Body of pancreas (tissue), 4 donors: Measurements from ENCODE around the gene TIAM1. TPM values are rescaled to one million over a fixed set of nuclear protein-coding genes. Genes with fewer than 3 reads are reported as not detected.
"Not testable (repeated sequence)": the region's sequence is repeated elsewhere in the genome, so short reads cannot be mapped to it uniquely, and the experiment has no call there.

Experiments
- ATAC-seq: fragments of 150-250 bp; one replicate; pipeline ENCODE4 v1.9.1; 2016
- DNase-seq, 4 donors: peaks; one replicate each; pipeline ENCODE4 v3.0.0-alpha.2; 2019
- H3K27ac ChIP-seq, 4 donors: fragments of 200-600 bp; sonication (generic); 1 replicate in 3 of 4; 2 replicates in 1 of 4; pipeline versions ENCODE4 v1.5.1 to v1.6.1; 2016 to 2019; ENCODE audit warnings: mild to moderate bottlenecking in 1 of 4, mixed read lengths in 1 of 4, moderate library complexity in 1 of 4
- H3K27me3 ChIP-seq, 2 donors: fragments of 200-600 bp; sonication (generic); one replicate each; pipeline ENCODE4 v1.6.0; 2016; ENCODE audit warnings: mild to moderate bottlenecking in 1 of 2
- H3K36me3 ChIP-seq, 2 donors: fragments of 200-600 bp; sonication (generic); replicated peaks in 1 of 2; 2 replicates each; pipeline ENCODE4 v1.5.1; 2016; ENCODE audit warnings: low read depth in 2 of 2; ENCODE audit not compliant: insufficient read depth in 1 of 2
- H3K4me1 ChIP-seq: fragments of 200-600 bp; sonication (generic); one replicate; pipeline ENCODE4 v1.6.0; 2016
- H3K4me3 ChIP-seq, 2 donors: fragments of 200-600 bp; sonication (generic); 1 replicate in 1 of 2; 2 replicates in 1 of 2; pipeline ENCODE4 v1.5.1; 2016 to 2019
- H3K9me3 ChIP-seq, 3 donors: fragments of 200-600 bp; sonication (generic); 1 replicate in 2 of 3; 2 replicates in 1 of 3; pipeline ENCODE4 v1.5.1; 2016
- POLR2A ChIP-seq, 3 donors: fragments of 450-650 bp; IDR thresholded peaks; one replicate each; pipeline ENCODE4 v1.6.1; 2016; ENCODE audit warnings: antibody characterized with exemption in 3 of 3, mild to moderate bottlenecking in 2 of 3
- WGBS, 2 donors: methylation state at CpG; one replicate each; pipeline ENCODE4 v1.1.5; 2017; 5-methylcytosine and 5-hydroxymethylcytosine counted together
- intact Hi-C: fragments of 100-400 bp; cut with DNase I; formaldehyde crosslinking; loops from one replicate; pipeline ENCODE4 v1.15.1; 2023
- total RNA-seq, 2 donors: library from RNA; depleted of rRNA; stranded (reverse); fragments of >200 nt; gene quantifications; one replicate each; pipeline ENCODE4 v1.1.0, GENCODE V29; 2016
- TF ChIP-seq, protein P1 (sequence below), 7 experiments: fragments of 450-650 bp in 4 of 7; fragments of 200-600 bp in 3 of 7; sonication (generic) in 3 of 7; IDR thresholded peaks; one replicate each; pipeline ENCODE4 v1.5.1; 2016 to 2019; ENCODE audit warnings: antibody characterized with exemption in 7 of 7

The TIAM1 gene
- total RNA-seq, 2 donors from 2014 or later, result 3.6 to 8.8 TPM

DNA sequence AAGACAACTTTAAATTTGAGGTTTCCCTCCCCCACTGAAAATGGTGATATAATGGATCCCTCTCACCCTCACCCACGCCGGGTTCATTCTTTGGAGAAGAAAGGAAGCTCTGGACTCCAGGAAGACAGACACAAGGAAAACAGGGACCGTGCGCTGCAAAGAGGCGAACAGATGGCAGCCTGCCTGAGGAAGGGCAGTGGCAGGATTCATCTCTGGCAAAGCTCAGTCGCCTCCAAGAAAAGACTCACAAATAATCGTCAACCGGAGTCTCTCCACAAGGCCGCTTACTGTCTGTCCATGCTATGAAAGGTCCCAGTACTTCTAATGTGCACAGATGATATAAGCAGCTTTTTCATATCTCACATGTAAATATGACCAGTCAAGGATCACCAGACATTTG is 110.3 kb downstream of the TIAM1 start:
- no peak for DNase-seq
- ATAC-seq, result no peak
- TF ChIP-seq POLR2A (IDR thresholded peaks at IDR 0.05), result no peak
- TF ChIP-seq, protein P1, sequence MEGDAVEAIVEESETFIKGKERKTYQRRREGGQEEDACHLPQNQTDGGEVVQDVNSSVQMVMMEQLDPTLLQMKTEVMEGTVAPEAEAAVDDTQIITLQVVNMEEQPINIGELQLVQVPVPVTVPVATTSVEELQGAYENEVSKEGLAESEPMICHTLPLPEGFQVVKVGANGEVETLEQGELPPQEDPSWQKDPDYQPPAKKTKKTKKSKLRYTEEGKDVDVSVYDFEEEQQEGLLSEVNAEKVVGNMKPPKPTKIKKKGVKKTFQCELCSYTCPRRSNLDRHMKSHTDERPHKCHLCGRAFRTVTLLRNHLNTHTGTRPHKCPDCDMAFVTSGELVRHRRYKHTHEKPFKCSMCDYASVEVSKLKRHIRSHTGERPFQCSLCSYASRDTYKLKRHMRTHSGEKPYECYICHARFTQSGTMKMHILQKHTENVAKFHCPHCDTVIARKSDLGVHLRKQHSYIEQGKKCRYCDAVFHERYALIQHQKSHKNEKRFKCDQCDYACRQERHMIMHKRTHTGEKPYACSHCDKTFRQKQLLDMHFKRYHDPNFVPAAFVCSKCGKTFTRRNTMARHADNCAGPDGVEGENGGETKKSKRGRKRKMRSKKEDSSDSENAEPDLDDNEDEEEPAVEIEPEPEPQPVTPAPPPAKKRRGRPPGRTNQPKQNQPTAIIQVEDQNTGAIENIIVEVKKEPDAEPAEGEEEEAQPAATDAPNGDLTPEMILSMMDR (IDR thresholded peaks at IDR 0.05), result no peak
- Histone ChIP-seq H3K36me3 (no peaks in the 10 kb centered on the region), H3K27ac (no peak overlapping the region), H3K4me3 (no peak overlapping the region), H3K27me3 (no peaks in the 10 kb centered on the region), H3K9me3 (no peaks in the 10 kb centered on the region), H3K4me1 (no peaks in the 10 kb centered on the region)
- WGBS, 2 donors, result 81 to 87% methylated on average over 9 of the region's 9 CpGs
- intact Hi-C loops, result no loop called here

DNA sequence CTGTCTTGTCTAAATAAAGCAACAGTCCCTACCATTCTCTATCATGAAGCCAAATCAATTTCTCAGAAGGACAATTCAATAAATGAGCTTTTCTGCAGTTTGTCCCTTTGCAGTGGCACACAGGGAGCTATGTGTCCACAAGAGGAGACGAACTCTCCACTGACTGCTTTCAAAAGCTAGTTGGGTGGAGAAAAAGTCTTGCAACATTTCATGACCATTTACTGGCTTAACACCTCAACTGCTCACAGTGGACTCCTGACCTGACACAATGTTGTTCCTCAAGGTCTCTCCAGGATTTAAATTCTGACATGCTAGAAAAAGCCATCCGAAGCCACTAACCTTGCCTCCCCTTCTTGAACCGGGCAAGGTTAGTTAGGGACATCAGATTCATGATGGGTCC is 111.7 kb downstream of the TIAM1 start:
- H3K9me3 ChIP-seq, result no peaks in the 10 kb centered on the region
- H3K4me1 ChIP-seq, result no peaks in the 10 kb centered on the region
- no peaks in the 10 kb centered on the region for H3K27me3 ChIP-seq
- ATAC-seq (no peak), DNase-seq (no peak)
- TF ChIP-seq, protein P1 (IDR thresholded peaks at IDR 0.05), result no peak
- no peak for TF ChIP-seq POLR2A (IDR thresholded peaks at IDR 0.05)
- no peak overlapping the region for H3K4me3 ChIP-seq
- intact Hi-C loops, result no loop called here
- WGBS, 2 donors, result 69 to 74% methylated on average over 3 of the region's 3 CpGs
- no peak overlapping the region for H3K27ac ChIP-seq
- H3K36me3 ChIP-seq, result no peaks in the 10 kb centered on the region

DNA sequence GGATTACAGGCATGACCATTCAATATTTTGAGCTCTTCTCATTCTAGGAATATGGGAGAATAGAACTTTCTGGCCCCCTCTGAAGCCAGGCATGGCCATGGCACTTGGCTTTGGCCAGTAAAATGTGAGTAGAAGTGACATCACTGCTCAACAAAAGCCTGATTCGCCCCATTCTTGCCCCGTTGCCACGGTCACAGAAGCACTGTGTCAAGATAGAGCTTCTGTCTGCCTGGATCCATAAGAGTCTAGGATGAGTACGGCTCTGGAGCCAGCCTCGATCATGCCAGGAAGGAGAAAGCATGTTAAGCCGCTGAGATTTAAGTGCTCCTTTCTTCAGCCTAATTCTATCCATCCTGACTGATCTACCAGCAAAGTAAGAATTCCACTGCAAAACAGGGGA is 113.1 kb downstream of the TIAM1 start:
- TF ChIP-seq, protein P1 (IDR thresholded peaks at IDR 0.05), result no peak
- no peak for TF ChIP-seq POLR2A (IDR thresholded peaks at IDR 0.05)
- H3K9me3 ChIP-seq, result no peaks in the 10 kb centered on the region
- no peaks in the 10 kb centered on the region for H3K4me1 ChIP-seq
- H3K36me3 ChIP-seq, result no peaks in the 10 kb centered on the region
- H3K4me3 ChIP-seq, result no peak overlapping the region
- intact Hi-C loops, result no loop called here
- no peaks in the 10 kb centered on the region for H3K27me3 ChIP-seq
- ATAC-seq (no peak), DNase-seq (no peak)
- no peak overlapping the region for H3K27ac ChIP-seq
- 72 to 88% methylated on average over 6 of the region's 6 CpGs for WGBS, 2 donors

DNA sequence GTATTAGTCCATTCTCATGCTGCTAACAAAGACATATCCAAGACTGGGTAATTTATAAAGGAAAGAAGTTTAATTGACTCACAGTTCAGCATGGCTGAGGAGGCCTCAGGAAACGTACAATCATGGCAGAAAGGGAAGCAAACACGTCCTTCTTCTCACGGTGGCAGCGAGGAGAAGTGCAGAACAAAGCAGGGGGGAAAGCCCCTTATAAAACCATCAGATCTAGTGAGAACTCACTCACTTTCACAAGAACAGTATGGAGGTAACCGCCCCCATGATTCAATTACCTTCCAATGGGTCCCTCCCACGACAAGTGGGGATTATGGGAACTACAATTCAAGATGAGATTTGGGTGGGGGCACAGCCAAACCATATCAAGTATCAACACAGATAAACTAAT is 115.3 kb downstream of the TIAM1 start:
- H3K4me1 ChIP-seq, H3K9me3 ChIP-seq, ATAC-seq, H3K4me3 ChIP-seq, intact Hi-C loops, H3K27ac ChIP-seq, H3K36me3 ChIP-seq, DNase-seq, H3K27me3 ChIP-seq: not testable (repeated sequence)
- WGBS, 2 donors, result 55 to 57% methylated on average over 6 of the region's 6 CpGs

DNA sequence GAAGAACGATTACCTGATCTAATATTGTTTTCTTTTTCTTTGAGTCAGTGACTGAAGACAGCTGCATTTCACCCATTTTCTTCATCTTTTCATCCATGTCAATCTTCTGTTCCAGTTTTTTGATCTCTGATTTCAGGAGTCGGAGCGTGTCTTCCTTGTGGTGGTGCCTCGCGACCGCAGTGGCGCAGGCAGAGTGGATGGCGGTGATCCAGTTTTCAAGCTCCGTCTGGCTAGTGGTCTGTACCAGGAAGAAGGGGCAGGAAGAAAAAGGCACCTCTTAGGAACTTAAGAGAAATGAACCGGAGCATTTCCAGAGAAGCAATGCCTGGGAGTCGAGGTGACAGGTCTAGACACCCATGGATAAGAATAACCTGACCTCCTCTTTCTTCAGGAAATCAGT is 118.3 kb downstream of the TIAM1 start:
- intact Hi-C loops, result no loop called here
- WGBS, 2 donors, result 77 to 87% methylated on average over 11 of the region's 11 CpGs
- Histone ChIP-seq H3K9me3 (no peaks in the 10 kb centered on the region), H3K4me3 (no peak overlapping the region), H3K36me3 (no peaks in the 10 kb centered on the region), H3K27me3 (no peaks in the 10 kb centered on the region), H3K4me1 (no peaks in the 10 kb centered on the region), H3K27ac (no peak overlapping the region)
- no peak for DNase-seq
- TF ChIP-seq, protein P1 (IDR thresholded peaks at IDR 0.05), result no peak
- no peak for TF ChIP-seq POLR2A (IDR thresholded peaks at IDR 0.05)
- no peak for ATAC-seq
